Nephron (organoid): ENCODE results near the gene NOX5.
A peak's percentile ranks its signal among the peaks of the same experiment; 100 is the strongest.

Experiments used
- H3K27ac Mint-ChIP-seq, 3 experiments: 2 replicates each; pipeline ENCODE4 v1.8.0; 2020; ENCODE audit warnings: mixed read lengths in 3 of 3, mild to moderate bottlenecking in 2 of 3, moderate library complexity in 1 of 3
- H3K27me3 Mint-ChIP-seq: 2 replicates; pipeline ENCODE4 v1.8.0; 2021; ENCODE audit warnings: low read depth, mild to moderate bottlenecking, moderate library complexity, mixed read lengths
- H3K36me3 Mint-ChIP-seq: 2 replicates; pipeline ENCODE4 v1.8.0; 2020; ENCODE audit warnings: low read depth, mixed read lengths
- H3K4me1 Mint-ChIP-seq: 2 replicates; pipeline ENCODE4 v1.8.0; 2020; ENCODE audit warnings: mixed read lengths
- H3K4me3 Mint-ChIP-seq, 3 experiments: 2 replicates each; pipeline ENCODE4 v1.8.0; 2020; ENCODE audit warnings: mild to moderate bottlenecking in 3 of 3, mixed read lengths in 3 of 3, moderate library complexity in 2 of 3
- H3K9me3 Mint-ChIP-seq: 2 replicates; pipeline ENCODE4 v1.8.0; 2020; ENCODE audit warnings: mixed read lengths
- TF ChIP-seq, protein P1 (sequence below), 3 experiments: fragments of 200-600 bp; sonication (generic); IDR thresholded peaks; one replicate each; pipeline ENCODE4 v1.5.0; 2021; ENCODE audit warnings: antibody characterized with exemption in 3 of 3; ENCODE audit not compliant: unreplicated experiment in 3 of 3

Gene NOX5

DNA sequence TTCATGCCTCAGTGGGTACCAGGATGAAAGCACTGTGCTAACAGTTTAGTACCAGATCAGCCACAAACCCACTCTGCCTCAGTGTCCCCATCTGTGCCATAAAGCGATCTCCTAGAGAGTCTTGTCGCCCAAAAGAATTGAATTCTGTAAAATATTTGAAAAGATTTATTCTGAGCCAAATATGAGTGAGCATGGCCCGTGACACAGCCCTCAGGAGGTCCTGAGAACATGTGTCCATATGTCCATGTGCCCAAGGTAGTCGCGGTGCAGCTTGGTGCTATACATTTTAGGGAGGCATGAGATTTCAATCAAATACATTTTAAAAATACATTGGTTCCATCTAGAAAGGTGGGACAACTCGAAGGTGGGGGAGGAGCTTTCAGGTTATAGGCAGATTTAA lies 15.4 kb upstream of the NOX5 start:
- no peaks in the 10 kb centered on the region for H3K36me3 Mint-ChIP-seq

DNA sequence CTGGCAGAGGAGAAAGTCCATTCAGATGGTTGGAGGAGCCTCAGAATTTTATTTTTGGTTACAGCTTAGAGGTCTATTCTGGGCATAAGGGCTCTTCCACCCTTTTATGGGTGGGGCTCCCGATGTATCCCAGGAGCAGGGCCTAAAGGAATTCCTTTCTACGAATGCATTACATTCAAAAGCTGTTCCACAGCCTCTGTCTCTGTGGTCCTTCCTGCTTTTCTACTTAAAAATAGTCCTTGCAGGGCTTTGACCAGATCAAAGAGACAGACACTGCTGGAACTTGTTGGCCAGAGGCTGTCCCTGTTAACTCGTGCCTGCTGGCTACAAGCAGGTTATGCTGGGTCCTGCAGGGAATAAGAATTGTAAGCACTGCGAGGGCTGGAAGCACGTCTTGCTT lies 14.4 kb upstream of the NOX5 start:
- Mint-ChIP-seq H3K27me3 (peaks cover 4% of the 10 kb centered on the region), H3K36me3 (no peaks in the 10 kb centered on the region)

More for the DNA sequence above, 15.4 kb upstream of the NOX5 start:
- H3K27ac Mint-ChIP-seq = peak overlapping the region in 1 of 3 experiments; percentile 79
- no peak overlapping the region for H3K4me3 Mint-ChIP-seq
- TF ChIP-seq, protein P1, sequence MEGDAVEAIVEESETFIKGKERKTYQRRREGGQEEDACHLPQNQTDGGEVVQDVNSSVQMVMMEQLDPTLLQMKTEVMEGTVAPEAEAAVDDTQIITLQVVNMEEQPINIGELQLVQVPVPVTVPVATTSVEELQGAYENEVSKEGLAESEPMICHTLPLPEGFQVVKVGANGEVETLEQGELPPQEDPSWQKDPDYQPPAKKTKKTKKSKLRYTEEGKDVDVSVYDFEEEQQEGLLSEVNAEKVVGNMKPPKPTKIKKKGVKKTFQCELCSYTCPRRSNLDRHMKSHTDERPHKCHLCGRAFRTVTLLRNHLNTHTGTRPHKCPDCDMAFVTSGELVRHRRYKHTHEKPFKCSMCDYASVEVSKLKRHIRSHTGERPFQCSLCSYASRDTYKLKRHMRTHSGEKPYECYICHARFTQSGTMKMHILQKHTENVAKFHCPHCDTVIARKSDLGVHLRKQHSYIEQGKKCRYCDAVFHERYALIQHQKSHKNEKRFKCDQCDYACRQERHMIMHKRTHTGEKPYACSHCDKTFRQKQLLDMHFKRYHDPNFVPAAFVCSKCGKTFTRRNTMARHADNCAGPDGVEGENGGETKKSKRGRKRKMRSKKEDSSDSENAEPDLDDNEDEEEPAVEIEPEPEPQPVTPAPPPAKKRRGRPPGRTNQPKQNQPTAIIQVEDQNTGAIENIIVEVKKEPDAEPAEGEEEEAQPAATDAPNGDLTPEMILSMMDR (IDR thresholded peaks at IDR 0.05; ENCODE audit: unreplicated experiment in 3 of 3) = no peak
- H3K27me3 Mint-ChIP-seq = peaks cover 4% of the 10 kb centered on the region
- no peaks in the 10 kb centered on the region for H3K9me3 Mint-ChIP-seq
- peaks cover 65% of the 10 kb centered on the region for H3K4me1 Mint-ChIP-seq

DNA sequence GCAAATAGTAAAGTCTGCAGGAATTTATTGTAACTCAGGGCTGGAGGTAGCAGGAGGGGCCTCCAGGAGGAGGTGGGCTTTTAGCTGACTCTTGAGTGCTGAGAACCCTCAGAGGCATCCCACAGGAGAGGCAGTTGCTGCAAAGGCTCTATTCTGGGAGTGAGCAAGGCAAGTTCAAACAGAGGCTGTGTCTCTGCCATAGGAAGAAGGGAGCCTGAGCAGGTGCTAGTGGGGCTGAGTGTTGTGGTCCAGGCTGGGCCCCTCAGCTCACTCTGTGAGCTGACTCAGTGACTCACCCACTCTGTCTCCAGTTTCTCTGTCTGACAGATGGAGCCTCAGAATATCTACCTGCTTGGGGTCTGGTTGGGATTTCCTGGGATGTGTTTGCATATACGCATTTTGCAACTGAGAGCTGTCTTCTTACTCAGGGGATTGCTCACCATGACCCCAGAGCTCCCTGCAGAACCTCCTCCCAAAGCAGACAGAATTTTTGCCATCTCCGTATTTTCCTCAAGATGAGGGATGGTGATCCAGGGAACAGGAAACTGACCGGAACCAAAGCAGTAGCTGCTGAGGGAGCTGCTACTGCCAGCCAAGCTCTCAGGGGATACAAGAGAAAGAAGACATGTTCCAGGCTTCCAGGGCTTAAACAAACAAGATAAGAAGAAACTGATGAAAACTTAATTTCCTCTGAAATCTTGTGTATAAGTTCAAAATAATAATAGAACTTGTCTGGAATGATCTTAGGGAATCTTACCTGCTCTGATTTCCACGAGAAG lies 13.6 kb upstream of the NOX5 start:
- TF ChIP-seq, protein P1 (IDR thresholded peaks at IDR 0.05; ENCODE audit: unreplicated experiment in 3 of 3) = no peak
- Mint-ChIP-seq H3K36me3 (no peaks in the 10 kb centered on the region), H3K27ac (peak overlapping the region in 2 of 3 experiments; percentile 46 to 62), H3K27me3 (peaks cover 4% of the 10 kb centered on the region), H3K4me1 (peaks cover 51% of the 10 kb centered on the region), H3K4me3 (no peak overlapping the region), H3K9me3 (peaks cover 10% of the 10 kb centered on the region)

More for the DNA sequence above, 14.4 kb upstream of the NOX5 start:
- Mint-ChIP-seq H3K9me3 (peaks cover 3% of the 10 kb centered on the region), H3K27ac (peak overlapping the region in 1 of 3 experiments; percentile 6), H3K4me3 (peak overlapping the region in 1 of 3 experiments; percentile 42), H3K4me1 (peaks cover 59% of the 10 kb centered on the region)
- TF ChIP-seq, protein P1 (IDR thresholded peaks at IDR 0.05; ENCODE audit: unreplicated experiment in 3 of 3) = no peak

DNA sequence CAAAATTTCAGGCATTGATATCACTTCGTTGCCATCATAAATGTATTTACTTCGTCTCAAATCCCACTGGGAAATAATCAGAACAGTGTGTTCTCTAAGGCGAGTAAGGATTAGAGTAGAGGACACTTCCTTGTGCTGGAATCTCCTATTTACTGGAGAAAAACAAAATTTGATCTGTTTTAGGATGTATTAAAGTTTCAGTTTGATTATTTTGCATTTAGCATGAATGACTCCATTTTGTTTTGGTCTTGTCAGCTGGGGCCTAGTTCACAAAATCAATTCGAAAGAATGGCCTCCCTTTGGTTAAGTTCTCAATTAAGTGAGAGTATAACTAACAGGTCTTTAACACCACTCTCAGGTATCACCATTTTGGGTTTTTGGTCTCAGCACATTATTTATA lies 11.7 kb upstream of the NOX5 start:
- no peak overlapping the region for H3K27ac Mint-ChIP-seq
- H3K36me3 Mint-ChIP-seq = peaks cover 2% of the 10 kb centered on the region
- TF ChIP-seq, protein P1 (IDR thresholded peaks at IDR 0.05; ENCODE audit: unreplicated experiment in 3 of 3) = no peak
- H3K27me3 Mint-ChIP-seq = peaks cover 4% of the 10 kb centered on the region
- H3K4me3 Mint-ChIP-seq = no peak overlapping the region
- H3K9me3 Mint-ChIP-seq = peaks cover 13% of the 10 kb centered on the region
- H3K4me1 Mint-ChIP-seq = peaks cover 39% of the 10 kb centered on the region

DNA sequence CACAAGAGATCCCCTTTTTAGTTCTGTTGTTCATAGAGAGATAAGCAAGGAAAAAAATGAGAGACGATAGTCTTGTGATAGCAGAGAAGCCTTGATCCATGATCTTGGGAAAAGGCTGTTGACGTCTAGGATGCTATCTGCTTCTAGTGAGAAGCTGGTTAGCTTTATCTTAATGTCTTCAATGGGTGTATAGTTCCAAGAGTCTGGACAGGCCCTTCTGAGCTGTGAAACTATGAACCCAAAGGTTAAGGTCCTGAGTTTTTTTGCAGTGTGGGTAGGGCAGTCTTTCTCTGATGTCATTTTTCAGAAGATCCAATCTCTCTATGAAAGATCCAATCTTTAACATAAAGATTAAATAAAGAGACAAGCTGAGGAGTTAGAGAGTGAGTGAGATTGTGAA lies 10.5 kb upstream of the NOX5 start:
- peaks cover 4% of the 10 kb centered on the region for H3K27me3 Mint-ChIP-seq
- peaks cover 27% of the 10 kb centered on the region for H3K4me1 Mint-ChIP-seq
- no peak overlapping the region for H3K4me3 Mint-ChIP-seq
- H3K27ac Mint-ChIP-seq = no peak overlapping the region
- peaks cover 20% of the 10 kb centered on the region for H3K9me3 Mint-ChIP-seq
- TF ChIP-seq, protein P1 (IDR thresholded peaks at IDR 0.05; ENCODE audit: unreplicated experiment in 3 of 3) = no peak
- H3K36me3 Mint-ChIP-seq = peaks cover 7% of the 10 kb centered on the region

DNA sequence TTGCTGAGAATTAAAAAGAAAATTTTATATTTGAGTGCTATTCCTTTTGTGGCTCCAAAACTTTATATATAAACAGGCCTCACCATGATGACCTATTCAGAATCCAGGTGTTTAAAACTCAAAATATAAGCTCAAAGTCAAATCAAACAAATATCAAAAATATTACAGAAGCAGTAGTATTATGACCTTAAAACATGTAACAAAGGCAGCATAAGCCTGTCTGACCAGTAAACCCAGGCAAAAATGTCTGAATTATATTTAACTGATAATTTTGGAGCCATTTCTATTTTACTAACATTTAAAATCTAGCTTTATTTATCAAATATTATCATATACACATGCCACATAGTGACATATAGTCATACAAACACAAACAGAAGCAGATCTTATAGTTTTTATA lies 6.4 kb upstream of the NOX5 start:
- Mint-ChIP-seq H3K4me3 (no peak overlapping the region), H3K9me3 (peaks cover 32% of the 10 kb centered on the region), H3K27me3 (peaks cover 2% of the 10 kb centered on the region), H3K27ac (no peak overlapping the region), H3K4me1 (peaks cover 6% of the 10 kb centered on the region), H3K36me3 (peaks cover 10% of the 10 kb centered on the region)
- TF ChIP-seq, protein P1 (IDR thresholded peaks at IDR 0.05; ENCODE audit: unreplicated experiment in 3 of 3) = no peak
